H4 (cell line): ENCODE measurements around the gene C1QTNF7. TPM values are rescaled to one million over a fixed set of nuclear protein-coding genes. Genes with fewer than 3 reads are reported as not detected.
A peak's percentile ranks its signal among the peaks of the same experiment; 100 is the strongest.

ENCODE experiments used
- DNase-seq: peaks from one replicate; pipeline ENCODE4 v3.0.0-alpha.2; 2015; ENCODE audit warnings: low spot score
- total RNA-seq: library from RNA; depleted of rRNA; stranded (reverse); fragments of >200 nt; shearing (Covaris generic); gene quantifications from 2 replicates; pipeline ENCODE4 v1.2.3, GENCODE V29; 2014

C1QTNF7 gene
- total RNA-seq, 1 experiment from 2014 or later: not detected

DNA sequence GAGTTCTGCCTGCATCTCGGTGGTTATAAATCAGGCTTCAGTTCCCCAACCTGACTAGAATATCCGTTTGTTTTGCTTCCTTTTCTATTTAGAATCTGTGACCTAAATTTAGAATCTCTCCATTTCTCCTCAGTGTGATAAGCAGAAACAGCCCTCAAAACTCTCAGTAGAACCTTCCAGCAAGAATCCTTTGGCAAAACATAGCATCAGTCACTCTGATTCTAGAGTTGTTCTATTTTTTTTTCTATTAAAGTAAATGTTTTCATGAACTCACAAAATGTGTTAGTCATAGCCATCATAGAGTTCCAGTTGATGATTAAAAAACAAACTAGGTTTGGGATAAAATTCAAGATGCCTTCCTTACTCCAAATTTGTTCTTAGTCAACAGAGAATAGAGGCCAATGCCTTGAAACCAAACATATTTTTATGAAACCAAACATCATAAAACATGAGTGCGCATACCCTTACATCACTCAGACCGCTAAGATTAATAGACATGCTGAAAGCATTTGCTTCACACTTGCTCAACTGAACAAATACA lies 13.2 kb upstream of the C1QTNF7 start:
- DNase-seq: no peak

DNA sequence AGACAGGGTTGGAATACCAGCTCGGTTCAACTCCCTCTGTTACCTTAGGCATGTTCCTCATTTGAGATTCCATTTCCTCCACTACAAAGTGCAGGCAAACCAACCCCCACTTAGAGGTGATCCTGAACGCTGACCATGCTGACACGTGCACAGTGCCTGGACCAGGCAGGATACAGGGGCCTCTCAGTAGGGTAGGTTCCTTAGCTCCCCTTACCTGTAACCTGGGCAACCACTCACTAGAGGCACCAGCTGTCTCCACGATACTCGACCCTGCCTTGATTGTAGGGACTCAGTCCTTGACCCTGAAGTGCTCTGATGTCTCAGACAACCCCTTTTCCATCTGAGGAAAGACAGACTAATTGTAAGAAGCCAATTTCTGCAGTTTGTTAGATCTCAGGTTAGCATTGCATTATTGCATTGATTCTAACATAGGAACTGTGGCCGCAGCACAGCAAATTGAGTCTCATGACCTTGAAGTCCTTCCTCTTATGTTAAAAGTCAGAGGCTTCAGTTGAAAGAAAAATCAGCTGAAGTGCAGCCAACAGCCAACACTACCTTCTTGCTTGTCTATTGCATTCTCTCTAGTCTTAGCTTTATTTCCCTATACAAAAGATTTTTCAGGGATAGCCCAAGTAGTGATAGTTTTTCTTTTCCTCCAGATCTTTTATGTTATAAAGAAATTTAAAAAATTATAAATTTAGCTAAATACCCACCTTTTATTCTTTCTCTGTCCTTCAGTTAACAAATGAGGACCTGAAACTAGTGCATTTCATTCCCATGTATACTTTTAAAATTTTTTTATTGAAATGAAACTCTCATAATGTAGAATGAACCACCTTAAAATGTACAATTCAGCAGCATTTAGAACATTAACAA lies 11.2 kb upstream of the C1QTNF7 start:
- DNase-seq: no peak

DNA sequence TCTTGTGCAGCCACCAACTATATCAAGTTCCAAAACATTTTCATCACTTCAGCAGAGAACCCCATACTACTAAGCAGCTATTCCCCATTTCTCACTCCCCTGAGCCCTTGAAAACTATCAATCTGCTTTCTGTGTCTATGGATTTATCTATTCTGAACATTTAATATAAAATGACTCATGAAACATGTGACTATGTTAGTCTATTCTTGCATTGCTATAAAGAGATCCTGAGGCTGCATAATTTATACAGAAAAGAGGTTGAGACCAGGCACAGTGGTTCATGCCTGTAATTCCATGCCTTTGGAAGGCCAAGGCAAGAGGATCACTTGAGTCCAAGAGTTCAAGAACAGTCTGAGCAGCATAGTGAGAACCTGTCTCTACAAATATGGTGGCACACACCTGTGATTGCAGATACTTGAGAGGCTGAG lies 10.6 kb upstream of the C1QTNF7 start:
- DNase-seq: no peak

DNA sequence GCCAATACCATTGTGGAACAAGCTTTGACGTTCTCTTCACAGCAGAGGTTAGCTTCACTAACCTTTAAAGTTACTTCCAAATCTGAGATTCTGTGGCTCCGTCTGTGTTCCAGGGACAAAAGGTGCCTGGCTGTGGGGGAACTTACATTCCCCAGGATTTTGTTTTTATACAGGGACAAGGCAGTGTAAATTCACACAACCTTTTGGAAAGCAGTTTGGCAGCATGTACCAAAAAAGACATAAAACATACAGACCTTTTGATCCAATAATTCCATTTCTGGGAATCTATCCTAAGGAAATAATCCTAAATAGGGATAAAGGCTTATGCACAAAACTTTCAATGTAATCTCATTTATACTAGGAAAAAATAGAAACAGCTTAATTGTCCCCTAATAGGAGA lies 8.9 kb upstream of the C1QTNF7 start:
- no peak for DNase-seq

DNA sequence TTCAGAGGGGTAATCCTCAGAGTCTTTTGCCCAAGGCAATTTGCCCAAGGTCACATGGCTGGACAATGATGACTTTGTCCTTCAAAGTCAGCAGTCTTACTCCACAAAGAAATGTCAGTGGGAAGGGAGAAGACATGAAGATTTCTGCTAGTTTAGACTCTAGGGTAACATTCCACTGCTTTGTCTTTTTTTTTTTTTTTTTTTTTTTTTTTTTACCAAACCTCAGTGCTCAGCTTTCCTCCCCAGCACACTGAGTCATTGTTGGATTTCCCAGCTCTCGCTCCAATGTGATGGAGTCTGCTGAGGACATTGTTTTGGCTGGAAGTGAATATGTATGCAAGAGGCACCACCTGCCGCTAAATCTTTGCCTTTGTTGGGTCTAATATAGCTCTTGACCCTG lies 7.2 kb upstream of the C1QTNF7 start:
- DNase-seq: peak; percentile 44

DNA sequence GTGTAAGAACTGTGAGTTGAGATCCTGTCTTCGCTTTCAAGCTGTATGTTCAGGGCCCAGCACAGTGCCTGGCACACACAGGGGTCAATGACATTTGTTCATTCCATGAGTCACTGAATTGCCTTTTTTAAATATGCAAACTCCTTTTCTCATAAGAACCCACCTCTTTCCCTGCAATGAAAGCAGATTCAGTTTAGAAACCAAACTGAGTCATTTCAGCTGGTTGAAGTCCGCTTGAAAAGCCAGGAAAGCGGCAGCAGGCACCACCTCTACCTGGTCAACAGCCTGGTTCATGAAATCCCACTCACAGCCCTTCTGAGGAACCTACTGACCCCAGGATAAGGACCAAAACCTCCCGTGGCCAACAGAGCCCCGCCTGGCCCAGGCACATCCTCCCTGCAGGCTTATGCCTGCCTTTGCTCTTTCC lies 4.5 kb upstream of the C1QTNF7 start:
- no peak for DNase-seq

DNA sequence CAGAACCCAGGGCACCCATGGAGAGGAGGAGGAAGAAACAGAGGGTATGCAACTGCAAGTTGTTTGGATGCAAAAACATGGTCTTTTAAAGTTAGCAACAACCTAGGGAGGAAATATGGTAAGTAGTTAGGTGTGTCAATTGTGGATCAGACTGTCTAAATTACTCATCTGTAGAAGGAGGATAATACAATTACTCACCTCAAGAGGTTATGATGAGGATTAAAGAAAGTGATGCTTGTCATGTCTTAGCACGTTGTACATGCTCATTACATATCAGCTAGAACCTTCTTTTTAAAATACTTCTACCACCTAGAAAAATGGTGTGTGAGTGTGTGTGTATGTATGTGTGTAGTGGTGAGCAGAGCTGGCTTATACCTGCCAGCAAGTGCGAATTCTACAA lies 2.3 kb upstream of the C1QTNF7 start:
- DNase-seq: no peak

DNA sequence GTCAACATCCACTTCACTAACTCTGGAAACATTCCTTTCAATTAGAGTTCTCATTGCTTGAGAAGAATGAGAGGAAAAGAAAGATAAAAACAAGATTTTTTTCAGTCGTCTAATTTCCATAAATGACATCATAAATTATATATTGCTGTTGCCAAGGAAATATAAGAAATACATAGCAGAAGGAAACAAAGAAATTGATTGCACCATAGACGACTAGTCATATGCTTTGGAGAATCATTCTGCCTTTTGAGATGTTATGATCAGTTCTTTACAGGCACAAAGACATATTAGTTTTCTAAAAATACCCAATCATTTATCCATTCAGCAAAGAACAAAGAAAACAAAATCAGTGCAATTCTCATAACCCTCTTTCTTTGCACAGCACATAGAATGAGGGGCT lies 672 bp upstream of the C1QTNF7 start:
- no peak for DNase-seq

DNA sequence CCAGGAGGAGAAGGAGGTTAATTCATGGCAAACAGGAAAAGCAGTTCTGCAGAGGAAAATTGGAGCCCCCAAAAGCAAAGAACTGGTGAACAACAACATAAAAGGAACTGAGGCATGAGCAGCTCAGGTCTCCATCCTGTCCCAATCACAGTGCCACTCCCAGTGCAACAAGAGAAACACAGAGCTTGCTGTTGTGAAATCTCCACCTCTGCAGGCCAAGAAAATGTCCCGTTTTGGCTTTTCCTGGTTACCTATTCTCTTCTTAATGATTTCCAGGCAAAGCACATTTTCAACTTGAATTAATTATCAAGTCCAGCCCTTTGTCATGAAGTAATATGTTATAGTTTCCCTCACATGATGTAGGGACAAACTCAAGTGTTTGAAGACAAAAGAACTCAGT lies 778 bp downstream of the C1QTNF7 start:
- no peak for DNase-seq

DNA sequence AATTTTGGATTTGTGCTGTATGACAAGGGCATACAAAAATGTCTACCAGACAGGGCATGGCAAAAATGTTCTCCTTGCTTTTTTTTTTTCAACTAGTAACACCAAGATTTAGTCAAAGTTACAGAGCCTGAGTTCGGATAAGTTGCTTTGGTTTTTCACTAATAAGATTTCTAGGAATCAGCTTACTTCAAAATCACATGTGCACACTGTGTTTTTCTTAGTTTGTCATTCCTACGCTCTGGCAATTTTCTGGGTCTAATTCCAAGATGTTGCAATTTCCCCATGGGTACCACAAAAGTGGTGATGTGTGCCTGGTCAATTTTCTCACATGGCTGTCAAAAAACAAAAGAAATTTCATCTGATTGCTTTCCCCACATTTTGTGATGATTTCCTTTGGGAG lies 6.3 kb downstream of the C1QTNF7 start:
- no peak for DNase-seq

DNA sequence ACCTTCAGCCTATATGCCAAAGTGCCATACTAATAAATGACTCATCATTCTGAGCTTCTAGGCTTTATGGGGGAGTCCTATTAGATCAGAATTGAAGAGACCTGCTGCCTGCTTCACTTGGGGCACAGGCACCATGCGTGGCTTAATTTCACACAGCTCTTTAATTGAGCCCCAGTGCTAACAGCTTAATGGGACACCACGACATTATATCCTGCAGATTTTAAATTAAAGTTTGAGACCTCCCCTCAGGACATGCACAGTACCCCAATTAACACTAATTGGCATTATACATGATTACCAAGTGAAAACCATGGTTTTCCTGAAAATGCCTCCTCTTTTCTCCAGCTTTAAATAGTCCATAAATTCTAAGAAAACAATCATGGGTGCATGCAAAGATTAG lies 6.8 kb downstream of the C1QTNF7 start:
- no peak for DNase-seq

DNA sequence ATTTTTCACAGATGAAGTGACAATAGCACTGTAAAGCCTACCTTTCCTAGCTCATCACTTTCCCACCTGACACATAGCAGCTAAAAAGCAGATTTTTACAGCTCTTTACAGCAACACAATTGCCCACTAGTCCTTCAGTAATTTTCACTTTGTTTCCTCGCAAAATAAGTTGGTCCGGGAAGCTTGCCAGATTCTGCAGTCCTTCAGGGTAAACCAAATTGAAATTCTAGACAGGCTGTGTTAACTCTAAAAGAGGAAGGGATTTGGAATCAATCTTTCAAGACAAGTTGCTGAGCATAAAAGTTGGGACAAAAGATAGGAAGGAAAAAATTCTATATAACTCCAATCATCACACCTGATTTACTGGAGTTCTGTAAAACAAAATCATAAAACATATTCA lies 8.7 kb downstream of the C1QTNF7 start:
- peak; percentile 25 for DNase-seq

DNA sequence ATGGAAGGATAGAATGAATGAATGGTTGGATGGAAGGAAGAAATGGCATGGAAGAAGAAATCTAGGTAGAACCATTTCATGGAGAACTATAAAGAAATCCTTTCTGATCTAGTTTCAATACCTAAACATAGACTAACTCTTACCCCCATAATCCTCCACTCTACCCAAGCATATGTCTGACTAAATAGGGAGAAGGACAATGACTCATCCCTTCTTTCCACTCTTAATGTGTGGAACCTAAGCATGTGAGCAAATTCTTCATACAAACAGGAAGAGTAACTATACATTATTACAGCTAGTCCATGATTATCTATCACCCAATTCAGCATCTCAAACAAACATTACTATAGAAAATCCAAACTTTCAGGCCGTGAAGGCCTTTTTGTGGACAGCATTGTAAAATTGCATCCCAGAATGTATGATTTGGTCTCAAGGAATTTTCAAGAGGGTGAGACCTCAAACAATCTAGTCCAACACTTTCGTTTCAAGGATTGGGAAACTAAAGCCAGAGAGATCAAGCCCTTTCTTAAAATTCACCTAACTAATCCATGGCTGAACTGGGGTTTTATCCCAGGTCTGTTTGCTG lies 11.2 kb downstream of the C1QTNF7 start:
- peak; percentile 18 for DNase-seq

DNA sequence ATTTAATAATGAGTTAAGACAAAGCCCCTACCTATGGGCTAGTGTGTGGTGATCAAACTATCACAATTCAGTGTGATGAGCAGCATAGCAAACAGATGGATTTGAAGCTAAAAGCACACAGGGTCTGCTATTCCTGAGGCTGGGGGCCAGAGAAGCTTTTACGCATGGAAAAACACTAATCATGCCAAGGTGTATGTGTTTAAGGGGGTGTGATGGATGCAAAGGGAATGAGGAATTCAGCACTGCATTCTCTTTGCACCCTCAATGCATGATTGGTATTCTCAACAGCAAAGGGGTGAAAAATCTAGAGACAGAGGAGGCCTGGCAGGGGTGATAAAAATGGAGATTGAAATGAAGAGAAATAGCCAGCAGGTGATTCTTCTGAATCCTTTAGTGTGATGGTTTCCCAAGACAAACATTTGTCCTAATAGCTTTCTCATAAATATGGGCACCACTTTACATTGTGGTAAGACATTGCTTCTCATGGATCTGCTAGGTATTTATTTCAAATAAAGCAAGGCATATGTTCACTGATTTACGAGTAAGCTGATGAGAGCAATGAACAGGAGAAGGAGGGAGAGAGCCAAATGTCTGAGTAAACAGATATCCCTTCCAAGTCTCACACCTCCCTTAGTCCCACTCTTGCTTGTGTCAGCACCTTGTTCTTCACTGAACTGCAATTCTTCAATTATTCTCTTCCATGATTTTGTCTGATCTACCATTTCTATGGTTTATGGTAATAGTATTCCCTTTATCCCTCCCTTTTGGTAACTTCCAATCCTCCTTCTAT lies 15.7 kb downstream of the C1QTNF7 start:
- no peak for DNase-seq

DNA sequence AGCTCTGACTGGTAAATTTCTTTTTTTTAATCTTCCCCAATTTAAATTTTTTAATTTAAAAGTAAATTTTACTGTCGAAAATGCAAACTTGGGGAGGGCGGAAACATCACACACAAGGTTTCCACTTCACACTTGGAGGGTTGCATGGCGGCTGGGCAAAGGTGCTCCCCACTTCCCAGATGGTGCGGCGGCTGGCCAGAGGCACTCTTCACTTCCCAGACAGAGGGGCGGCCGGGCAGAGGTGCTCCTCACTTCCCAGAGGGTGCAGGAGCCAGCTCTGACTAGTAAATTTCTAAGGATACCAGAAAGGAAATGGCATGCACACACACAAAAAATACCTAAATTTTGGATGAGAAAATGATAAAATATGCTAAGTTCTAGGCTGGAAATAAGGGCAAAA lies 16.4 kb downstream of the C1QTNF7 start:
- no peak for DNase-seq

DNA sequence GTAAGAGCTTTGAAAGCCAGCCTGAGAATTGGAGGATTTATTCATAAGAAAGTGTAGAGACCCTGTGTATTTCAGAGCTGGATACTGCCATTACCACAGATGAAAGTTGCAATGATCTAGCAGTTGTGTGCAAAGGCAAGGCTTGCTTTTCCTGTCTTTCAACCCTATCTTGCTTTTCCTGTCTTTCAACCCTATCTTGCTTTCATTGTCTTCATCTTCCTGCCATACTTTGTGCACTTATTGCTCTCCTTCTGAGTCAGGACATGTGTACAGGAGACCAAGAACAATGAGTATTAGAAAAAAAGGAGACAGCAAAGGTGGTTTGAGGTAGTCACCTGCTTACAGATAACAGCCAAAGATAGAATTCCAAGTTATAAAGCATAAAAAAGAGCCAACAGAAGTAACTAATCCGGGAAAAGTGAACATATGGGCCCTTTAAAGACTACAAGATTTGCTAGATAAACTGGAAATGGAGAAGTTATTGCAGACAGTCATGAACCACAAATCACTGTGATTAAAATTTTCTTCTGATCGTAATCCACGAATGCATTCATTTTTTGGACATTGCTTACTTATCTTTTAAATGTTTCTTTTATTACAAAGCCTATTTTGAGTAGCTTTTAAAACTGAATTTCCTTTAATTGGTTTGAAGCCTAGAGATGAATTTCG lies 17.2 kb downstream of the C1QTNF7 start:
- no peak for DNase-seq

DNA sequence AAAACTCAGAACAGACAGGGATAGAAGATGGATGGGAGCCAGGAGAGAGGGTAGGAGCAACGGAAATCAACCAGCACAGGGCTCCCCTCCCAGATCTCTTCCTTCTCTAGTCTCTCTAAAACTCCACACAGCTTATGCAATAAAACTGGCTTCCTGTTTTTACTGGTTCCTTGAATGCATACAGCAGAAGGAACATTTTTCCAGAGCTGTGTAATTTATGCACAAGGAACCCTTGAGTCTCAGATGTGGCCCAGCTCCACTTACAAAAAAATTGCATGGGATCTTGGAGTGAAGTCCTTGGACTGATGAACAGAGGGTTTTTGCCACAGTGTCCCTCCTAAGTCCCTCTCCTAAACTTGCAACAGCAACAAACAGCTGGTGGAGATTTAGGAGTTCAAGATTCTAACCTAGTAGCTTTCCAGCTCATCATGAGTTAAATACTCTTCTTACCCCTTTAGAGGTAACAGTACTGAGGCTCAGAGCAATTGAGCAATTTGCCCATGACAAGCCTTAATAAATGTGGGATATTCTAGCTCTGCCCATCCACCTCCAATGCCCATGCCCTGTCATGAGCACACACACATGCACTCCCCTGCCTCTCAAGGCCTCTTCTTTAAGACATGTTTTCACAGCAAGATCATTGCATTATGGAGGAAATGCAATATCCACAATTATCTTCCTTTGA lies 23.5 kb downstream of the C1QTNF7 start:
- peak; percentile 33 for DNase-seq

DNA sequence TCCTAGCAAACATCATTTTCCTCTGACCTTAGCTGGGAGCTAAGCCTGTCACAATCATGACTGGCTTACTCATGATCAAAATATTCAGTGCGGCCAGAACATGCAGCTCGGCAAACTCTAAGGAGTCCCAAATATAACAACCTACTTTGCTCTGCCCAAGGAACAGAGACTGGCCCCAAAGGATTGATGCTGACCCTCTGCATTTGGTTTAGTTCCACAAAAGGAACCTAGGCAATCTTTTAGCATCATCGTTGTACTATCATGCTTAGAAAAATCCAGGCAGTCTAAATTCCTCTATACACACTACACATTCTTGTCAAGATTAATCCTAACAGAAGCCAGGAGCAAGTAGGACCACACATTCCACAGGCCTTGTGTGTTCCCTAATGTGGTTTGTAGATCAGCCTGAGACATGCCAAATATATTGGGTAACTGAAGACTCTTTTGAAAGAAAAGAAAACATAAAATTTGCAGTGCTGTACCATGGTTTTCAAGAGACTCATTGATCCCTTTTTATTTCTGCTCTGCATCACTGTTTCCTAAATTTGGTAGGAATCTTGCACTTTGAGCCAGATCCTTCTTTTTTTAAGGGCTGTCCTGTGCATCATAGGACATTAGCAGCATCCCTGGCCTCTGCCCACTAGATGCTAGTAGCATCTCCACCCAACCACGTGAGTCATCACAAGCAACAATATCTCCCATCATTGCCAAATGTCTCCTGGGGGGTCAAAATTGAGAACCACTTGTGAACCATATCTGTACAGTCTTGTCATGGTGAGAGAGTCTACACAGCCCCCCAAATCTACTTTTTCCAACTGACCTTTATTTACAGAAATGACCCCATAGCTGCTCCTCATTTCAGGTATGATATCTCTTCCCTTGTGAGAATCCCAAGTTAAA lies 24.3 kb downstream of the C1QTNF7 start:
- peak; percentile 94 for DNase-seq

DNA sequence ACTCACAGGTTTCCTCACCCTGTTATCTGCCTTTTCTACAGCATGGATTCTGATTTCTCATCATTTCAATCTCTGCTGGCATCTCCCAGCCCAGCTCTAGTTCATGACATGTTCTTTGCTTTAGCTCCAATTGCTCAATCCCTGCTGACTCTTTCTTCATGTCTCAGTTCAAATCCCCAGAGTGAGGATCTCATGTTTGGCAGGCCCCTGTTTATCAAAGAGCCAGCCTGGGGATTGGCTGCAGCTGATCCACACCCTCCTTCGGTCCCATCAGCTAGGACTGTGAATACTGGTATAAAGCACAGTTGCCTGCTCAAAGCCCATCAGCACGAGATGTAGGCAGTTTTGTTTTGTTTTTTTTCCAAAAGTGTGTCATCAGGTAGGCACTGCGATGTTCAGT lies 27.5 kb downstream of the C1QTNF7 start:
- DNase-seq: no peak
